Measurements from ENCODE around the gene KIF20B.
"Not testable (repeated sequence)": the region's sequence is repeated elsewhere in the genome, so short reads cannot be mapped to it uniquely, and the experiment has no call there.

The KIF20B gene

DNA sequence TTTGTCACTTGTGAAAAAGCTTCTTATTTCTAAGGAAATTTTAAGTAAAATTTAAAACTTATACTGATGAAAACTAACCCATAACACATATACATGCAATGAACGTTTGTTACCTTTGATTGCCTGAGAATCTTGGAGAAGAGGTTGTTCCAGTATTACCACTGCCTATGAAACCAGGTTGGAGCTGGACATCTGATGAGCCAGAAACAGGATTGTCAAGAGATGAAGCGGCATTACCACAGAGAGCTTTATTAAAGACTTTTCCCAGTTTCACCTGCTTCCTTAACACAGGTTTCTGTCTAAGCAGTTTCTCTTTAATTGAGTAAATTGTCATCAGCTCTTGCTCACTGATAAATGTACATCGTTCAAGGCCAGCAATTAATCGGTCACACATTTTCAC is 9.0 kb upstream of the KIF20B start:
- DNase-seq (ENCODE audit: low read depth in 2 of 2): no peak

DNA sequence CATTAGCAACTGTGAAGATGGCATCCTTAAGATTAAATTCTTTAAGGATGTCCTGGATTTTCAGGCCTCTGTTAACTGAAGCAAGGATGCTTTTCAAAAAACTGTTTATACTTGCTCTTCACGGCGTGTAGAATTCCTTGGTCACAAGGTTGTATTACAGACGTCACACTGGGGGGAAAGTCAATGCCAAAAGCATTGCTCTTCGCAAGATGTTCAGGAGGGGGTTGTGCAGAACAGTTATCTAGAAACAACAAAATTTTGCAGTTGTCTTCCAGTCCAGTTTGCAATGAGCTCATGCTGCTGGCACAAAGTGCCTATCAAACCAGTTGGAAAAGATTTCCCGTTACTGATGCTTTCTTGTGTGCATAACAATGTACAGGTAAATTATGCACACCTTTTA is 8.2 kb upstream of the KIF20B start:
- no peak for DNase-seq (ENCODE audit: low read depth in 2 of 2)

DNA sequence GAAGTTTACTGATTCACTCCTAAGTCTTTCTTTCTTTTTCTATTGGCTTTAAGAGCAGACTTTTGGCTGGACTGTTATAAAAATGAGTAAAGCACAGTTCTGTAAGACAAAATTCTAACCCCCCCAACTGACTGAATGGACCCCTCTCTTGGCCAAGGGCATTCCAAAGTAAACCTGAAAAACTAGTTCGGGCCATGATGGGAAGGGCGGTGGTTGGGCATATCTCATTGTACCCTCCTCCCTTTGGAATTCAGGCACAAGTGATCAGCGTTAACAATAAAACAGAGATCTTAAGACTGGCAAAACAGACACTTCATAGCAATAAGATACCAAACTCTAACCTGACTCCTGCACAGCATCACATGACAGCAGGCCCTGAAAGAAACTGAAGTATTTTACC is 6.1 kb upstream of the KIF20B start:
- DNase-seq (ENCODE audit: low read depth in 2 of 2): no peak

DNA sequence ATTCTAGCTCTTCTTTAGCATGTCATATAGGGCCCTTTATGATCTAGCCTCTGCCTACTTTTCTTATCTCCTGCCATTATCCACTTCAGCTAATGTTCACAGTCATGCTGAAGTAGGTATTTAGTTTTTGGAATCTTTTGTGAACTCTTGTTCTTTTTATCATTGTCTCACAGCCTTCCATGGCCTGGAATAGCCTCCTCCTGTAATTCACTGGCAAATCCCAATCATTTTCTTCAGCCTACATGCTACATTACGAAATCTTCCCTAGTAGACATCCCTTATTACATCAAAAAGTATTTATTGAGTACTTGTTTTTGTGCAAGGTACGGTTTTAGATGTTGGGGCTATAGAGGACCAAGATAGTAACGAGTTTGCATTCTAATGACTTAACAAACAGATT is 3.4 kb upstream of the KIF20B start:
- DNase-seq (ENCODE audit: low read depth in 2 of 2): no peak

DNA sequence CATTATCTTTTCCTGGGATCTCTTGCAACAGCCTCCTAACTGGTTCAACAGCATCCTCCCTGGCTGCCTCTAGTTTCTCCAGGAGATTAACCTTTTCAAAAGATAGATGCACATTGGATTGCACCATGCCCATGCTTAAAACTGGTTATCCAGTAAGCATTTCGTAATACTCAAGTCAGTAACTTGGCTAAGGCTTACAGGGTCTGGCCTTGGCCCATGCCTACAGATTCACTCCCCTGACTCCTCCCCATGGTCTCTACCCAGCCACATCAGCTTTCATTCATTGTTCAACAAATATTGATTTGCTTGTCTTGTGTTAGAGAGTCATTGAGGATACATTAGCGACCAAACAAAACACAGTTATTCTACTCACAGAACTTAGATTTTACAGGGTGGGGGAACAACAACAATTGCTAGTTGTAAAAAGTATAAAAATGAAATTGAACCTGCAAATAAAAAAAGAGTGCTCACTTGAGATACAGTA is 1.8 kb upstream of the KIF20B start:
- DNase-seq (ENCODE audit: low read depth in 2 of 2): no peak

DNA sequence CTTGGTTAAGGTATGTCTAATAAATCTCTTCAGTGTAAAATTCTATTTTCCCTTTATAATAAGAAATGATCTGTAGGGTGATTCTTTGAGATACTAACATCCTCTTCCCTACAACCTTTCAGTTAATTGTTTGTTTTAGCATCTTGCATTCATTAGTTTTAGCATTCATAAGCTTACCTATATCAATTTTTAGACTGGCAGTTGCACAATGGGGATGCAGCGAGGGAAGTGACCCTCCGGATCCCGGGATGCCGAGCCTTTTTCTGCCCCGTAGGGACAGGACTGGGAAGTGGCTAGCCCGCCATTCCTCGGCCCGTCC is 508 bp upstream of the KIF20B start:
- DNase-seq (ENCODE audit: low read depth in 2 of 2): no peak

DNA sequence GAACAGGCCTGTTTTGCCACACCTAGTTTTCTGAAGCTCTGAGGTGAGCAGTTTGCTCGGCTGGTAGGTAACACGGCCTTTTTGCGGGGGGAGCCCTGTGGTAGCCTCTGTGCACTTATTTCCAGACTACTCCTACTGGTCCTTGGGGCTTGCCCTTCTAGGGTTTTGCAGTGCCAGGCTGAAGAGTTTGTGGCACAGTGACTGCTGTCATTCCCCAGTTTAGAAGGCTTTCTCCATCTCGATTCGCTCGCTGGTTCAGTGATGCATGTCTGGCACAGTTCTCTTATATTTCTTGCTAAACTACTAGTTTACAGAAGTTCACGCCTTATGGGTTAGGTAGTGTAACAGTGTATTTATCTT is 711 bp downstream of the KIF20B start:
- no peak for DNase-seq (ENCODE audit: low read depth in 2 of 2)

DNA sequence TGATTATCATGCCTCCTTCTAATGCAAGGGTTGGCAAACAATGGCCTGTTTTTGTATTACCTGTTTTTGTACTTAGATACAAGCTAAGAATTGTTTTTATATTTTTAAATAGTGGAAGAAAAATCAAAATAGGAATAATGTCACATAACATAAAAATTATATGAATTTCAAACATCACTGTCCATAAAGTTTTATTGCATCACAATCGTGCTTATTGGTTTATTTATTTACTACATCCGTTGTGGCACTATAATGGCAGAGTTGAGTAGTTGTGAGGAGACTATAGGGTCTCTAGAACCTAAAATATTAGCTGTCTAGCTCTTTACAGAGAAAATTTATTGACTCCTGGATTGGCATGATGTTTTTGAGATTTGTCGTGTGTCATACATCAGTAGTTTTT is 4.1 kb downstream of the KIF20B start:
- no peak for DNase-seq (ENCODE audit: low read depth in 2 of 2)

DNA sequence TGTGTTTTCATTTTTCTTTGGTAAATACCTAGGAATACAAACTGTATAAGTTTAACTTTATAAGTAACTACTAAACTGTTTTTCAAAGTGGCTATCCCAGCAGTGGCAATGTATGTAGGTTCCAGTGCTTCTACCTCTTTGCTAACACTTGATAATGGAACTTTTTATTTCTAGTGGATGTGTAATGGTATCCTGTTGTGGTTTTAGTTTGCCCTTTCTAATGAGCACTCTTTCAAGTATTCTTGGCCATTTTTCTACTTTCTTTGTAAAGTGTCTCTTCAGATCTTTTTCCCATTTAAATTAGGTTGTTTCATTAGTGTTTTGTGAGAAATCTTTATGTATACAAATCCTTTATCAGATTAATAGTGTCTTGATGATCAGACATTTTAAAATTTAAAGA is 4.6 kb downstream of the KIF20B start:
- no peak for DNase-seq (ENCODE audit: low read depth in 2 of 2)

DNA sequence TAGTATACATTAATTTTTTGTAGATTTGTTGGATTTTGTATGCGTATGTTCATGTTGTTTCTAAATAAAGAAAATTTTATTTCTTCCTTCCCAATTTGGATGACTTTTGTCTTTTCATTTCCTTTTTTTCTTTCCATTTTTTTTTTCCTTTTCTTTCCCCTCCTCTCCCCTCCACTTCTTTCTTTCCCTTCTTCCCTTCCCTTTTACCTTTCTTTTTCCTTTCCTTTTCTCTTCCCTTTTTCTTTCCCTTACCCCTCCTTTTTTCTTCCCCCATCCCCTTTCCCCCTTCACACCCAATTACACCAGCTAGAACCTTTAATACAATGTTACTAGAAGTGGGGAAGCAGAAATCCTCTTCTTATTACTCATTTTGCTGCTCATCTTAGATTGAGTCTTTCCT is 6.0 kb downstream of the KIF20B start:
- DNase-seq (ENCODE audit: low read depth in 2 of 2): no peak

DNA sequence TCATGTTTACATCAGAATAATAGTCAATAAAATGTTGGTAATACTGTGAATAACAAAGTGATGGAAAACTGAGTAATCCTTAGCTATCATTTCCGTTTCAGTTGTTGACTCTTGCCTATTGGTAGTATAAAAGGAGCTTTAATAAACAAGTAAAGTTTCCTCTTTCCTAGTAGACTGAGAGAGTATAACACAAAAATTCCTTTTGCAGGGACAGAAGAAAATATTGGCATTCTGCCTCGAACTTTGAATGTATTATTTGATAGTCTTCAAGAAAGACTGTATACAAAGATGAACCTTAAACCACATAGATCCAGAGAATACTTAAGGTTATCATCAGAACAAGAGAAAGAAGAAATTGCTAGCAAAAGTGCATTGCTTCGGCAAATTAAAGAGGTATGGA is 9.4 kb downstream of the KIF20B start:
- DNase-seq (ENCODE audit: low read depth in 2 of 2): no peak

DNA sequence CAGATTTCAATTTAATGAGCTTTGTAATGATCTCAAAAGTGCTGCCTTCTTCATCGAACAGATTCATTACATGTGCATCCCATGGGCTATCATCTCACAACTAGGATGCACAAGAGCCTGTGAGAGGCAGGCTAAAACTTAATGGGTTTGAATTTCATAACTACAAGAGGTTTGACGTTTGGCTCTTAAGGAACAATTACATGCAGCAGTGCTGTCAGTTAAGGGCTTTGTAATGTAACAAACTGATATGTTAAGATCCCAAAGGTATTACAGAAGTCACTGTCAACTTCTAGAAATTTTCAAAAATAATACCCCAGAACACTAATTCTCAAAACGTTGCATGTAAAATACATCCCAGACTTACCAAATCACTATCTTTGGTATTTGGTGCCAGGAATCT is 33.2 kb downstream of the KIF20B start:
- no peak for DNase-seq (ENCODE audit: low read depth in 2 of 2)

DNA sequence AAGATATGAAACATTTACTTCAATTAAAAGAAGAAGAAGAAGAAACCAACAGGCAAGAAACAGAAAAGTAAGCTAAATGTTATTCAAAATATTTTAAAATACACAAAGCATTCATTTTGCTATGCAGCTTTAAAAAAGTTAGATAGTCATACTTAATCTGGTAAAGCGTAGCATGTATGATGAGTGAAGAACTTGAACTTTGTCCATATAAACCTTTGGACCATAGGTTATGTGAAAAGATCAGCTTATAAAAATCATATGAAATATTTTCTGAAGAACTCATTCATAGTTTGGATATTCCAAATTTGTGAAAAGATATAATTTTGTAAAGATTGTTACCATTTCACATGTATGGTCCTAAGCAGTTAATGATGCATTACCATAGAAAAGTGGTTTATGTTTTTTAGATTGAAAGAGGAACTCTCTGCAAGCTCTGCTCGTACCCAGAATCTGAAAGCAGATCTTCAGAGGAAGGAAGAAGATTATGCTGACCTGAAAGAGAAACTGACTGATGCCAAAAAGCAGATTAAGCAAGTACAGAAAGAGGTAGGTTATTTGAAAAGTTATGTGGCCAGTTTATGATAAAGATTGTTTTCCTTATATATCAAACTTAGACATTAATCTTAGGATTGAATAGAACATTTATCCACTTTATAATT is 37.3 kb downstream of the KIF20B start:
- no peak for DNase-seq (ENCODE audit: low read depth in 2 of 2)

DNA sequence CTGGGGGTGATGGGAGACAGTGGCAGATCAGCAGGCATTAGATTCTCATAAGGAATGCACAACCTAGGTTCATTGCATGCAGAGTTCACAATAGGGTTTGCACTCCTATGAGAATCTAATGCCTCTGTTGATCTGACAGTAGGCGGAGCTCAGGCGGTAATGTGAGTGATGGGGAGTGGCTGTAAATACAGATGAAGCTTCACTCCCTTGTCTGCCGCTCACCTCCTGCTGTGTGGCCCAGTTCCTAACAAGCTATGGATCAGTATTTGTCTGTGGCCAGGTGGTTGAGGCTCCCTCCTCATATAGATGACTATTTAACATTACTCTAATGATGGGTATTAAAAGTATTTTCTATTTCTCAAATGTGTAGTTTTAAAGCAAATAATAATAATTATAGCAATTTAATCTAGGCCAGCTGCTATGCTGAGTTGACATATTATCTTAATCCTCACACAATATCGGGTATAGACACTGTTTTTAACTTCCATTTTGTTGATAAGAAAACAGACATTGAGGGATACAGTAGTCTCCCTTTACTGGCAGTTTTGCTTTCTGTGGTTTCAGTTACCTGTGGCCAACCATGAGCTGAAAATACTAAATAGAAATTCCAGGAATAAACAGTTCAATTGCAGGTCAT is 39.9 kb downstream of the KIF20B start:
- no peak for DNase-seq (ENCODE audit: low read depth in 2 of 2)

DNA sequence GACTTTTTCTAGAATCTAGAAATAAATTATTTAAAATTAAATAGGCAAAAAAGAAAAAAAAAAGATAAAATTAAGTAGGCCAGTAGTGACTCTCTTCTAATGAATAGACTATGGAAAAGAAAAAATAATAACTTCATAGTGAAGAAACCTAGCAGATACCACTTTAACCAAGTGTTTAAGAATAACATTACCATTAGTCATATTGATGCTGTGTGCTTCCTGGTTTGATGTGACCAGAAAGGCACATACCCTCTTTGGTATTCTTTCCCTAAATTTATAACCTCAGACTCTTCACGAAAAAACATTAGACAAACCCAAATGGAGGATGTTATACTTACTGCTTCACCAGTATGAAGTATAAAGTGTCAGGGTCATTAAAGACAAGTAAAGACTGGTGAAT is 42.6 kb downstream of the KIF20B start:
- no peak for DNase-seq (ENCODE audit: low read depth in 2 of 2)

DNA sequence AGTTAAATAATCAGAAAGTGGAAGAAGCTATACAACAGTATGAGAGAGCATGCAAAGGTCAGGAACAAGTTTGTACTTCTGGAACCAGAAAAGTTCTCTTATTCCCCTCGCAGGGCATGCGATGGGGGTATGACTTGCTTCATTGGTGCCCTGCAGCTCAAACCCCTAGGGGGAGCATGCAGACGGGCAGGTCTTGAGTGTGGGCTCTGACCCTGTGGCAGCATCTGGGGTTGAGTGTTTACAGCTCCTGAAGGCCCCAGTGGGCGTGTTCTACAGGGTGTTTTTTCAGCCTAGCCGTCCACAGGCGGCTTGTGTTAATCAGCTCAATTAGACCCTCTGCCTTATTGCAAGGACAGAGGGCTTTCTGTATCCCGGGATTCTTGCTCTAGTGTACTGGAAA is 44.5 kb downstream of the KIF20B start:
- no peak for DNase-seq (ENCODE audit: low read depth in 2 of 2)

DNA sequence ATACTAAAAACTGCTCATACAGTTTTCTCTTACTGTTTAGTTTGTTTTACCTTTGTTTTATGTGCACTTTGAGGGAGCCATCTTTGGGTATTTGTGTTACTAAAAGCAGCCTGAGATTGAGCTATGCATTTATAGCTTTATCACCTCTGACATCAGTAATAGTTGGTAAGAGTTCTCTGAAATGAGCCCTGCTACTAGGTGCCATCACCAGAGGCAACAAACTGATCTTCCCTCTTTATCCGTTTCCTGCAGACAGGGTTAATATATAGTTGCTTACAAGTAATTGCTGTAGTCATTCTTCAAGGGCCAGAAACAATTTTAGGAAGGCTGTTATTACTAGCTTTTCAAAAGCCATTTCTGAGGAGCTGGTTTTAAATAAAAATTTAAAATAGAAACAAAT is 49.1 kb downstream of the KIF20B start:
- no peak for DNase-seq (ENCODE audit: low read depth in 2 of 2)

DNA sequence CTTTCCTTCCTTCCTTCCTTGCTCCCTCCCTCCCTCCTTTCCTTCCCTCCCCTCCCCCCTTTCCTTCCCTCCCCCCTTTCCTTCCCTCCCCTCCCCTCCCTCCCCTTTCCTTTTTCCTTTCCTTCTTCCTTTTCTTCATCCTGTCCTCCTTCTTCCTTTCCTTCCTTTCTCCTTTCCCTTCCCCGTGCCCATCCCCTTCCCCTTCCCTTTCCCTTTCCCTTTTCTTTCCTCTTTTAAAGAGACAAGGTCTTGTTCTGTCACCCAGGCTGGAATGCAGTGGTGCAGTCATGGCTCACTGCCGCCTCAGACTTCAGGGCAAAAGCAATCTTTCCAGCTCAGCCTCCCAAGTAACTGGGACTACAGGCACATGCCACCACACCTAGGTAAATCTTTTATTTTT is 54.0 kb downstream of the KIF20B start:
- no peak for DNase-seq (ENCODE audit: low read depth in 2 of 2)

DNA sequence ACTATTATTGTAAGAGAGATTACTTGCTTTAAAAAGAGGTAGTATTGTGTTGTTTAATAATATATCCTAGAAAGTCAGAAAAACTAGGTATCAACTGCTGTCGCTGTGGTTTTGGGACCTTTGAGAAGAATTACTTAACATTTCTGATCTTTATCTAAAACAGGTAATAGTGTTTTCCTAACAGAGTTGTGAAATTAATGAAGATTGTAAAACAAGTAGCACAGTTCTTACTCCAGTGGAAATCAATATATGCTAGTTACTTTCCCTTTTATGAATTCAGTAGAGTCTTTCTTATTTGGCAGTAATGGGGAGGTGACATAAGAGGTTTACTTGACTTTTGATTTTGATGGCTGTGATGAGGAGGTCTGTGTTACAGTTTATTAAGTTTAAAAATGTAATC is 58.1 kb downstream of the KIF20B start:
- DNase-seq (ENCODE audit: low read depth in 2 of 2): no peak

DNA sequence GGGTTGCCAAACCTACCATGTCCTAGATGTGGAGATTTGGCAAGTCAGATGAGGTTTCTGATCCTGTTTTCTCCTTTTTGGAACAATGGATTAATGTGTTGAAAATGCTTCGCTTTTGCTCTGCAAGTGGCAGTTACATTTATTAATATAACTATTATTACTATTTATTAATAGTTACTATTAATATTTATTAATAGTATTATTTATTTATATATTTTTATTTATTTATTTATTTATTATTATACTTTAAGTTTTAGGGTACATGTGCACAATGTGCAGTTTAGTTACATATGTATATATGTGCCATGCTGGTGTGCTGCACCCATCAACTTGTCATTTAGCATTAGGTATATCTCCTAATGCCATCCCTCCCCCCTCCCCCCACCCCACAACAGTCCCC is 62.3 kb downstream of the KIF20B start:
- DNase-seq (ENCODE audit: low read depth in 2 of 2): not testable (repeated sequence)

DNA sequence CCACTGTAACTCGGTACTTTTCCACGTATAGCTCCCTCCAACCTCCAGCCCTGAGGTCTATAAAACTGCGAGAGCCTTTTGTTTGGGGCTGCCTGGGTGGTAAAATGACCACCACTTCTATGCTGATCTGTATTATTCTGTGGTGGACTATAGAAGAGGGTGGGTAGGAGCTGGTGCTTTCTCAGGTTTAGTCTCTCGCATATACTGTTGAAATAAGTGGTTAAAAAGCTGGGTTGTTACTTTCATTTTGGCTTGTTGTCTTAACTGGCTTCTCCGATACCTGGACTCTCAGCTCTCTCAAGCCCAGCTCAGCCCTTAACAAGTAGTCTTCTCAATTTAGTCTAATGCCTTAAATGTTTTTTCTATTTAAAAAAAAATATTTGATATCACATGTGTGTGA is 70.3 kb downstream of the KIF20B start:
- DNase-seq (ENCODE audit: low read depth in 2 of 2): no peak

DNA sequence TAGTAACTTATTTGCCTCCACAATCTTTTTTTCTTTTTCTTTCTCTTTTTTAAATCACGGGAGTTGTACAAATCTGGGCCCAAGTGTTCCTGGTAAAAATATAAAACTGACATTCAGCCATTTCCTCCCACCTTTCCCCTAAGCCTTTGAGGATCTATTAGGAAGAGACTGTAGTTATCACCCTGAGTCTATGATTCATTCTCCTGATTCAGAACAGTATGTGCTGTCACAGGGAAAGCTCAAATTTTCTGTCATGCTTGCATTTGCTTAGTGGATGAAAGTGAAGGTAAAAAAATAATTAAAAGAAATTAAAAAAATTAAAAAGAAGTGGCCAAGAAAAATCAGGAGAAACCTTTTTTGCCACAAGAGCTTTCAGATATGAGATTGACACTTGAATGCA is 71.7 kb downstream of the KIF20B start:
- no peak for DNase-seq (ENCODE audit: low read depth in 2 of 2)

DNA sequence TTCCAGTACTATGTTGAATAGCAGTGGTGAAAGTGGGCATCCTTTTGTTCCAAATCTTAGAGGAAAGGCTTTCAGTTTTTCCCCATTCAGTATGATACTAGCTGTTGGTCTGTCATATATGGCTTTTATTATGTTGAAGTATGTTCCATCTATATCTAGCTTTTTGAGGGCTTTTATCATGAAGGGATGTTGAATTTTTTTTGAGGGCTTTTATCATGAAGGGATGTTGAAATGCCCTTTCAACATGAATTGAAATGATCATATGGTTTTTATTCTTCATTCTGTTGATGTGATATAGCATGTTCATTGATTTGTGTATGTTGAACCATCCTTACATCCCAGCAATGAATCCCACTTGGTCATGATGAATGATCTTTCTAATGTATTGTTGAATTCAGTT is 75.3 kb downstream of the KIF20B start:
- no peak for DNase-seq (ENCODE audit: low read depth in 2 of 2)

DNA sequence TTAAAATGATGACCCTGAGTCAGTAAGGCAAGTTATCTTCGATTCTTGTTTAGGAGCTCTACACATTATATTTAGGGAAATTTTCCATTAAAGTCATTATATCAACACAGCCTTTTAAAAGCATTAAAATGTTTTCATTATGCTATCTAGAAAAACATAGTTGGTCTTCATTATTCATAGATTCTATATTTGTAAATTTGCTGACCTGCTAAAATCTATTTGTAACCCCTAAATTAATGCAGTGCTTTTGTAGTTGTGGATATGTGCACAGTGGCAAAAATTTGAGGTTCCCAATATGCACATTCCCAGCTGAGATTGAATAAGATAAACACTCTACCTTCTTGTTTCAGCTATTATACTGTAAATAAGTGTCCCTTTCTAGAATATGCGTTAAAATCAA is 81.1 kb downstream of the KIF20B start:
- no peak for DNase-seq (ENCODE audit: low read depth in 2 of 2)
